HEK293 (cell line): ENCODE results near the gene STEAP4.

ENCODE experiments used
- CTCF ChIA-PET: fragments of 350-600 bp; formaldehyde crosslinking; extraction: SDS; loops from one replicate; lab custom pipeline; 2021; ENCODE audit warnings: antibody characterized with exemption; lab: Yijun Ruan, JAX
- POLR2A ChIA-PET: fragments of 300-600 bp; formaldehyde crosslinking; extraction: SDS; loops from one replicate; lab custom pipeline; 2020; ENCODE audit warnings: antibody characterized with exemption, inconsistent platforms; lab: Yijun Ruan, JAX
- H3K27ac ChIP-seq: fragments of 200-500 bp; sonication (Bioruptor generic); 2 replicates; pipeline ENCODE4 v1.5.1; 2014; ENCODE audit warnings: low read depth, low read length, control low read depth, inconsistent platforms; ENCODE audit errors: extremely low read depth
- H3K36me3 ChIP-seq, 2 experiments: fragments of 200-500 bp in 1 of 2; sonication (Bioruptor generic) in 1 of 2; 1 replicate in 1 of 2; 2 replicates in 1 of 2; pipeline ENCODE4 v1.5.1; 2014 to 2017; ENCODE audit warnings: inconsistent platforms in 2 of 2, low read length in 2 of 2; ENCODE audit not compliant: control insufficient read depth in 2 of 2, insufficient read depth in 1 of 2
- H3K4me1 ChIP-seq: fragments of 200-500 bp; sonication (Bioruptor generic); 2 replicates; pipeline ENCODE4 v1.5.1; 2014; ENCODE audit warnings: mild to moderate bottlenecking, low read length, inconsistent platforms; ENCODE audit not compliant: control insufficient read depth, insufficient read depth
- H3K4me3 ChIP-seq: 2 replicates; pipeline ENCODE4 v1.5.1; 2011; ENCODE audit warnings: low read depth, mild to moderate bottlenecking, control low read depth, low read length, moderate library complexity
- H3K9me3 ChIP-seq: fragments of 200-500 bp; sonication (Bioruptor generic); 2 replicates; pipeline ENCODE4 v1.5.1; 2014; ENCODE audit warnings: low read depth, low read length, inconsistent platforms; ENCODE audit not compliant: control insufficient read depth, insufficient read depth
- IKZF3 ChIP-seq: fragments of 450-650 bp; IDR thresholded peaks from 2 replicates; pipeline ENCODE4 v1.5.0; 2018; ENCODE audit warnings: missing biosample characterization, mild to moderate bottlenecking, missing genetic modification characterization, moderate library complexity
- ZBTB17 ChIP-seq: fragments of 450-650 bp; formaldehyde crosslinking; IDR thresholded peaks from 2 replicates; pipeline ENCODE4 v1.5.1; 2016; ENCODE audit warnings: missing biosample characterization, missing genetic modification characterization
- ZBTB21 ChIP-seq: fragments of 450-650 bp; formaldehyde crosslinking; IDR thresholded peaks from 2 replicates; pipeline ENCODE4 v1.5.1; 2017; ENCODE audit warnings: missing biosample characterization, missing genetic modification characterization
- ZBTB26 ChIP-seq: fragments of 450-650 bp; formaldehyde crosslinking; optimal IDR thresholded peaks from 2 replicates; pipeline ENCODE3; 2016; ENCODE audit warnings: missing biosample characterization, mild to moderate bottlenecking, missing genetic modification characterization
- ZEB2 ChIP-seq: fragments of 450-650 bp; formaldehyde crosslinking; IDR thresholded peaks from 2 replicates; pipeline ENCODE4 v1.5.1; 2016; ENCODE audit warnings: missing biosample characterization, missing genetic modification characterization
- ZNF114 ChIP-seq: fragments of 450-650 bp; formaldehyde crosslinking; IDR thresholded peaks from 2 replicates; pipeline ENCODE4 v1.5.0; 2017; ENCODE audit warnings: missing biosample characterization, missing genetic modification characterization
- ZNF24 ChIP-seq: fragments of 450-650 bp; formaldehyde crosslinking; IDR thresholded peaks from 2 replicates; pipeline ENCODE4 v1.5.1; 2016; ENCODE audit warnings: missing biosample characterization, missing genetic modification characterization
- ZNF585B ChIP-seq: fragments of 450-650 bp; formaldehyde crosslinking; IDR thresholded peaks from 2 replicates; pipeline ENCODE4 v1.5.1; 2016; ENCODE audit warnings: missing biosample characterization, missing genetic modification characterization
- ZNF658 ChIP-seq: fragments of 450-650 bp; formaldehyde crosslinking; IDR thresholded peaks from 2 replicates; pipeline ENCODE4; 2016; ENCODE audit warnings: missing biosample characterization, missing genetic modification characterization
- ZNF701 ChIP-seq: fragments of 450-650 bp; formaldehyde crosslinking; IDR thresholded peaks from 2 replicates; pipeline ENCODE4 v1.5.1; 2016; ENCODE audit warnings: missing biosample characterization, missing genetic modification characterization
- ZNF791 ChIP-seq: fragments of 450-650 bp; formaldehyde crosslinking; IDR thresholded peaks from 2 replicates; pipeline ENCODE4 v1.5.1; 2016; ENCODE audit warnings: missing biosample characterization, missing genetic modification characterization
- ZNF792 ChIP-seq: fragments of 450-650 bp; formaldehyde crosslinking; IDR thresholded peaks from 2 replicates; pipeline ENCODE4 v1.5.1; 2016; ENCODE audit warnings: missing biosample characterization, missing genetic modification characterization
- ZNF830 ChIP-seq: fragments of 450-650 bp; IDR thresholded peaks from 2 replicates; pipeline ENCODE4 v1.5.0; 2018; ENCODE audit warnings: missing biosample characterization, missing genetic modification characterization, low read depth, mild to moderate bottlenecking, moderate library complexity
- ZNF837 ChIP-seq: fragments of 450-650 bp; formaldehyde crosslinking; IDR thresholded peaks from 2 replicates; pipeline ENCODE4 v1.5.1; 2016; ENCODE audit warnings: missing biosample characterization, missing genetic modification characterization
- TF ChIP-seq, protein P1 (sequence below): fragments of 450-650 bp; formaldehyde crosslinking; conservative IDR thresholded peaks from 2 replicates; pipeline ENCODE4 v1.5.1; 2016; ENCODE audit warnings: low read depth, missing biosample characterization, missing genetic modification characterization

STEAP4 gene

GRCh38 chr7:88254721-88255424, 51.8 kb downstream of the STEAP4 start (continued):
- no peak for TF ChIP-seq ZBTB17 (tag by site-specific recombination)
- TF ChIP-seq ZNF701, result no peak
- no peak for TF ChIP-seq ZBTB21 (tag by site-specific recombination)
- no peak for TF ChIP-seq ZEB2 (tag by site-specific recombination)
- no peak for TF ChIP-seq IKZF3 (tag by site-specific recombination)
- no peak for TF ChIP-seq ZNF658 (tag by site-specific recombination)
- TF ChIP-seq, protein P1, sequence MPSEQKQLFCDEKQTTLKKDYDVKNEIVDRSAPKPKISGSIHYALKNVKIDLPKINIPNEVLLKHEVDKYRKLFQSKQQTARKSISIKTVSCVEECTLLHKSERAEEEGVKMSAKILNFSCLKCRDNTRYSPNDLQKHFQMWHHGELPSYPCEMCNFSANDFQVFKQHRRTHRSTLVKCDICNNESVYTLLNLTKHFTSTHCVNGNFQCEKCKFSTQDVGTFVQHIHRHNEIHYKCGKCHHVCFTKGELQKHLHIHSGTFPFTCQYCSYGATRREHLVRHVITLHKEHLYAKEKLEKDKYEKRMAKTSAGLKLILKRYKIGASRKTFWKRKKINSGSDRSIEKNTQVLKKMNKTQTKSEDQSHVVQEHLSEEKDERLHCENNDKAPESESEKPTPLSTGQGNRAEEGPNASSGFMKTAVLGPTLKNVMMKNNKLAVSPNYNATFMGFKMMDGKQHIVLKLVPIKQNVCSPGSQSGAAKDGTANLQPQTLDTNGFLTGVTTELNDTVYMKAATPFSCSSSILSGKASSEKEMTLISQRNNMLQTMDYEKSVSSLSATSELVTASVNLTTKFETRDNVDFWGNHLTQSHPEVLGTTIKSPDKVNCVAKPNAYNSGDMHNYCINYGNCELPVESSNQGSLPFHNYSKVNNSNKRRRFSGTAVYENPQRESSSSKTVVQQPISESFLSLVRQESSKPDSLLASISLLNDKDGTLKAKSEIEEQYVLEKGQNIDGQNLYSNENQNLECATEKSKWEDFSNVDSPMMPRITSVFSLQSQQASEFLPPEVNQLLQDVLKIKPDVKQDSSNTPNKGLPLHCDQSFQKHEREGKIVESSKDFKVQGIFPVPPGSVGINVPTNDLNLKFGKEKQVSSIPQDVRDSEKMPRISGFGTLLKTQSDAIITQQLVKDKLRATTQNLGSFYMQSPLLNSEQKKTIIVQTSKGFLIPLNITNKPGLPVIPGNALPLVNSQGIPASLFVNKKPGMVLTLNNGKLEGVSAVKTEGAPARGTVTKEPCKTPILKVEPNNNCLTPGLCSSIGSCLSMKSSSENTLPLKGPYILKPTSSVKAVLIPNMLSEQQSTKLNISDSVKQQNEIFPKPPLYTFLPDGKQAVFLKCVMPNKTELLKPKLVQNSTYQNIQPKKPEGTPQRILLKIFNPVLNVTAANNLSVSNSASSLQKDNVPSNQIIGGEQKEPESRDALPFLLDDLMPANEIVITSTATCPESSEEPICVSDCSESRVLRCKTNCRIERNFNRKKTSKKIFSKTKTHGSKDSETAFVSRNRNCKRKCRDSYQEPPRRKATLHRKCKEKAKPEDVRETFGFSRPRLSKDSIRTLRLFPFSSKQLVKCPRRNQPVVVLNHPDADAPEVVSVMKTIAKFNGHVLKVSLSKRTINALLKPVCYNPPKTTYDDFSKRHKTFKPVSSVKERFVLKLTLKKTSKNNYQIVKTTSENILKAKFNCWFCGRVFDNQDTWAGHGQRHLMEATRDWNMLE, result no peak

- TF ChIP-seq ZNF791 (tag by site-specific recombination), result peak; percentile 81
- TF ChIP-seq ZBTB26 (tag by site-specific recombination), result no peak
- CTCF ChIA-PET, result interaction anchor here (0.7 to 1.3 kb wide), 2 partner anchors 10 to 56 kb away, joined by 3 to 4 read pairs; no protein-coding TSS in a partner anchor
- Histone ChIP-seq H3K27ac (no peak overlapping the region), H3K9me3 (no peaks in the 10 kb centered on the region), H3K36me3 (no peaks in the 10 kb centered on the region), H3K4me1 (no peaks in the 10 kb centered on the region), H3K4me3 (no peak overlapping the region)
- POLR2A ChIA-PET, result no interaction called here
These were observed 53.1 kb downstream of the STEAP4 start for GRCh38 chr7:88253640-88254039.

DNA sequence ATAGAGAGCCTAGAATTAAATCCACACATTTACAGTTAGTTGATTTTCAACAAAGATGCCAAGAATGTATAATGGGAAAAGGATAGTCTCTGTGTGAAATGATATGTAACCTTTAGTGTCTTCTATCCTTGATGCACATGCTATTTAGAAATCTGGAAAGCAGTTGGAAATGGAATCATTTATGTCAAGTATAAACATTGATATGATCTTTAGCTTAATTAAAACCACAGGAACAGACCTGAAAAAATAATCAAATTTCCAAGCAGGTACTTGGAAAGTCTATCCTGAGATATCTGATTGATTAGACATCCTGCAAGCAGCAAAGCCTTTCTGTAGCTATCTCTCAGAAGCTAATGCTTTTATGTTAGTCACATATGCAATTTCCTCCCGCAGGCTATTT, 62.4 kb downstream of the STEAP4 start:
- no peaks in the 10 kb centered on the region for H3K4me1 ChIP-seq
- H3K36me3 ChIP-seq, result no peaks in the 10 kb centered on the region
- H3K27ac ChIP-seq, result no peak overlapping the region
- CTCF ChIA-PET, result interaction anchor here (0.8 to 4.7 kb wide), 10 partner anchors 9 to 591 kb away, joined by 3 to 84 read pairs (median 5); no protein-coding TSS in a partner anchor
- no peak overlapping the region for H3K4me3 ChIP-seq
- TF ChIP-seq ZNF792 (no peak), ZNF24 (no peak), ZNF837 (no peak), ZBTB21 (tag by site-specific recombination) (no peak), ZNF114 (tag by site-specific recombination) (no peak), ZNF585B (no peak), ZNF830 (tag by site-specific recombination) (no peak)
- POLR2A ChIA-PET, result no interaction called here
- no peaks in the 10 kb centered on the region for H3K9me3 ChIP-seq
